C1 segment of cervical spinal cord (tissue), 14 donors: ENCODE results near the gene MT1E.
"Not testable (repeated sequence)": the region's sequence is repeated elsewhere in the genome, so short reads cannot be mapped to it uniquely, and the experiment has no call there.

Experiments
- DNase-seq, 14 donors: peaks; one replicate each; lab custom pipeline; 2025; lab: John Stamatoyannopoulos, UW

Gene MT1E

GRCh38 chr16:56643833-56644232 lies 18.3 kb downstream of the MT1E start:
- DNase-seq: no peak

- DNase-seq: no peak
Observed at GRCh38 chr16:56645311-56645710, 19.7 kb downstream of the MT1E start.

DNA sequence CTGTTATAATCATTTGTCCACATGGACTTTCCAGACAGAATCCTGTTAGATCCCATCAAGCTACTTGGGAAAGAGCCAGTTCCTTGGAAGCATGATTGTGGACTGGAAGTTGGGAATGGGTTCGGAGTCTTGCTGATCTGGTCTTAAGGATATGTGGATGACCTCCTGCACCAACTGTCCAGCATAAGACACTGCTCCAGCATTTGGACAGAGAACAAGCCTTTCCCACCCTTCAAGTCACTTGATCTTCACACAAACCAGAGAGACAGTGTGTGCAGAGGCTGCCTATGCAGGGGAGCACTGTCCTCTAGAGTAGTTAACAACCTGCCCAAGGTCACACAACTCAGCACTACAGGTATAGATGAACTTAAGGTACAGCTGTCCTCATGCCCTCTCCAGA lies 20.3 kb downstream of the MT1E start:
- DNase-seq: no peak

DNA sequence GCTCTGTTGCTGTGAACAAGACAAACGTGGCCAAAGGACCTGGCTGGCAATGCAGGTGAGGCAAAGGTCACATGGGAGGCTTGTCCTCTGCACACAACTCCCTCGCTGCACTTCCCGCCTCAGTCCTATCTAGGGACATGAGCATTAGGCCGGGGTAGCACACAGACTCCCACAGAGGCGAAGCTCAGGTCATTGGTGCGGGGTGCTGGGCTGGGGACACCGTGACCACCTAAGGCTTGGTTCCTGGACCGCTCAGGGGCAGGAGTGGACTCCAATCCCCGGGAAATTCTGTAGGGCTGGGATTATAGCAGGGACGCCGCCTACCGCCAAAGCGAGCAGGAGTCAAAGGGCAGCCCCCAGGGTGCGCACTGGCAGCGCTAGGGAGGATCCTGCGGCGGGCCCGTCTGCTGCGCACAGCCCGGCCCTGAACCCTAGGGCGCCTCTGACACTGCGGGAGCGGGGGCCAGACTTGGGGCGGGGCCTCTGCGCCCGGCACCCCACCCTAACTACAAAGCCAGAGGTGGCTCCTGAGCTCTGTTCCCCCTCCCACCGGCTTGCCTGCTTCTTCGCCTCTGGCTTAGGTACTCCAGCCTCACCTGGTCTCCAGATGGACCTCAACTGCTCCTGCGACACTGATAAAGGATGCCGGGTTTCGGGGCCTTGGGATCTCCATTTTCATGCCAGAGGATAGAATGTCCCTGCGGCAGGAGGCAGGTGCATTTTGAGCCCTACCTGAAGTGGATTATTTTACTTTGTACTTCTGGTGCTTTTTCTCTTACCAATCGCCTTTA lies 22.3 kb downstream of the MT1E start:
- no peak for DNase-seq

- DNase-seq: no peak
Observed at GRCh38 chr16:56649271-56649670, 23.7 kb downstream of the MT1E start.

- DNase-seq: no peak
Observed at GRCh38 chr16:56649820-56650219, 24.2 kb downstream of the MT1E start.

DNA sequence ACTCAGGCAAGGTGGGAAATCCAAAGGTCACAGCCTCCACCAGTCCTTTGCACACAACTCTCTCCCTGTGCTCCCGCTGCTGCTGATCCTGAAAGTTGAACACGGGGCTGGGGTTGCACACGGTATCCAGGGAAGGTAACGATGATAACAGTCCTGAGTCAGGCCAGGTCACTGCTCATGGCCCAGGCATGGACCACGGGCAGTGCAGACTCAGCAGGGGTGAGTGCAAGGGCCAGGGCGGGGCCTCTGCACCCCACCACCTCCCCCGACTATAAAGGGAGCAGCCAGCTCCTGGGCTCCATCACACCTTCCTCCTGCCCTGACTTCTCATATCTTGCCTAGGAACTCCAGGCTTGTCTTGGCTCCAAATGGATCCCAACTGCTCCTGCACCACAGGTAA lies 26.0 kb downstream of the MT1E start, which contains the start of gene MT1B:
TSS of gene MT1B (plus strand) at position 301 of the 400 bp plus-strand sequence. CDS start at position 369, 68 bp downstream.
- no peak for DNase-seq

GRCh38 chr16:56652600-56652999 lies 27.0 kb downstream of the MT1E start:
- DNase-seq: no peak

DNA sequence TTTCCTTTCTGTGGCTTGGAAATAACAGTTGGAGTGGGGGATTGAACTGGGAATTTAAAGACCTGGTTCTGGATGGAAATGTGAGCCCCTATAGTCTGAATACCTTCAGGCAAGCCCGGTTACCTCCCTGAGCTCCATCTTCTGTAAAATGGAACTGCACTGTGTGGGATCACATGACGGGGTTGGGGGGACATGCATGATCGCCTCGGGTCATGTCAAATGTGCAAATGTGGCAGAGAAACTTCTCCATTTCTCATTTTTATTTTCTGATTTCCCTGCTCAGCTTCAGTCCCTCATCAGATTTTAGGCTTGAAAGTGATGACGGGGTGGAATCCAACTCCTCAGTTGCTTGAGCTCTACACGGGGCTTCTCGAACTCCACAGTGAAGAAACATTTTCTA lies 27.6 kb downstream of the MT1E start:
- DNase-seq: no peak

- peak in 10 of 14 donors; percentile 15 to 90 (median 36) for DNase-seq
Observed at GRCh38 chr16:56657555-56658326, 32.2 kb downstream of the MT1E start, which contains the start of gene MT1F. Gene MT1F, plus strand, starts transcription at chr16:56657959. Its CDS starts 100 bp downstream, at chr16:56658059.

DNA sequence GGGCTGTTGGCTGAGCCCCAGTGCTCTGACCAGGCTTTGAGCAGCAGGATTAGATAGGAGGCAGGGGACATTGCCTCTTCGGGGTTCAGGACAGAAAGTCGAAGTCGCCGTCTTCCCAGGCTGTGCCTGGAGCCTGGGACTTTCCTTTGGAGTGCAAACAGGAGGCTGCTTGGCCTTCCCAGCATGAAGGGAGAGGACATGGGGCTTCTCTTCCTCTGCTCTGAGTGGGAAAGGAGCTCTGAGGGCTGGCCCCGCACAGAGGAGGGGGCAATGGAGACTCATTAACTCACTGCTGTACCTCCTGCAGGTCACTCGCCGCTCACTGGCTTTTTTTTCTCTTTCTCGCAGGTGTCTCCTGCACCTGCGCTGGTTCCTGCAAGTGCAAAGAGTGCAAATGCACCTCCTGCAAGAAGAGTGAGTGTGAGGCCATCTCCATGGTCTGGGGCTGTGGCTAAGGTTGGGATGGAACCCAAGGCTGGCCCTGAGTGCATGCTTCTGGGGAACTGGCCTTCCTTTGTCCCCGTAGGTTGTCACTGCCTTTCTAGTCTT lies 32.8 kb downstream of the MT1E start:
- DNase-seq: no peak

GRCh38 chr16:56662357-56663354 lies 37.1 kb downstream of the MT1E start:
- DNase-seq: no peak

DNA sequence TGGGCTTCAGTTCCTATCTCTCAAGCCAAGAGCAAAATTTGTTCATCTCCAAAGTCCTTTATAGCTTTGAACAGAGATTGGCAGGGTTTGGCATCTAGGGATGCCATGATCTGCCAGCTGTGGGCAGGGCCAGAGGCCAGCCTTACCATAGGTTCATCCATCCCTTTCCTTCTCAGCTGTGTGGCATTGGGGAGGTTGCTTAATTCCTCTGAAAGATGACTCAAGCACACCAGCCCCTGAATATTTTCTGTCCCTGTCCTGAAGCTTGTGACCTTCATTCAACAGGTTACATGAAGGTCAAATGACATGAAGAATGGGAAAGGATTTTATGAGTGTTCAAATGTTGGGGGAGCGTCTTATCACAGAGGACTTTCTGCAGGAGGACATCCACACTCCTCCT lies 38.9 kb downstream of the MT1E start:
- DNase-seq: no peak

DNA sequence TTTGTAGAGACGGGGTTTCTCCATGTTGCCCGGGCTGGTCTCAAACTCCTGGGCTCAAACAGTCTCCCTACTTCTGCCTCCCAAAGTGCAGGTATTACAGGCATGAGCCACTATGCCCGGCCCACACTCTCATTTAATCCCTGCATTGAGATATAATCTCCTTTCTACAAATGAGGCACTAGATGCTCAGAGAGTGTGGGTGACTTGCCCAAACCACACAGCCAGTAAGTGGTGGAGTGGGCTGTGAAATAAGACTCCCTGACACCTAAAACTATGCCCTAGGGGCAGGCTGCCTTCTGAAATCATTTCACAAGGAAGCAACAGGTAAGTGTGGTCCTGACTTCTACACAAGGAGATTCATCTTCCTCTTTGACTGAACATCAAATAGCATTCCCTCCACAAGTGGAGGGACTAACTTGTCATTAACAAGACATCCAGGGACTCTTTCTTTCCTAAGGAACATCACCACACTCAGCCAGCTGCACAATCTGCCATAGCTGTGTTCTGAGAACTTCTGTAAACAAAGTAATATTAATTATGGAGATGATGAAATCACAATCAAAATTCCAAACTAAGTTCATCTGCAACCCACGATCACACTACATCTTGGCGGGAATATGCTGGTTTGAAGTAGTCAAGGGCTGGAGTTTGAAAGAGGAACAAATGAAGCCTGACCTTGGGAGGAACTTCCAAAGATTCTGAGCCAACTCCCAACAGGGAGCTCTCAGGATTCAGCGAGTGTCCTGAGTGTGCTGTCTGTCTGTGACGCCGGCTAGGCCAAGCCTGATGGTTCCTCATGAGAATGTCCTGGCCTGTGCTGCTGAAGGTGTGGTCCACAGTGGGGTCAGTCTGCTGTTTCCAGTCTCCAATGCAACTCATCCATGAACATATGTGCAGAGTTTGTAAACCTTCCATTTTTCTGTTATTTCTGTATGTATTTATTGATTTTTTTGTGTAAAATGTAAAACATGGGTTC lies 40.0 kb downstream of the MT1E start:
- not testable (repeated sequence) for DNase-seq

DNA sequence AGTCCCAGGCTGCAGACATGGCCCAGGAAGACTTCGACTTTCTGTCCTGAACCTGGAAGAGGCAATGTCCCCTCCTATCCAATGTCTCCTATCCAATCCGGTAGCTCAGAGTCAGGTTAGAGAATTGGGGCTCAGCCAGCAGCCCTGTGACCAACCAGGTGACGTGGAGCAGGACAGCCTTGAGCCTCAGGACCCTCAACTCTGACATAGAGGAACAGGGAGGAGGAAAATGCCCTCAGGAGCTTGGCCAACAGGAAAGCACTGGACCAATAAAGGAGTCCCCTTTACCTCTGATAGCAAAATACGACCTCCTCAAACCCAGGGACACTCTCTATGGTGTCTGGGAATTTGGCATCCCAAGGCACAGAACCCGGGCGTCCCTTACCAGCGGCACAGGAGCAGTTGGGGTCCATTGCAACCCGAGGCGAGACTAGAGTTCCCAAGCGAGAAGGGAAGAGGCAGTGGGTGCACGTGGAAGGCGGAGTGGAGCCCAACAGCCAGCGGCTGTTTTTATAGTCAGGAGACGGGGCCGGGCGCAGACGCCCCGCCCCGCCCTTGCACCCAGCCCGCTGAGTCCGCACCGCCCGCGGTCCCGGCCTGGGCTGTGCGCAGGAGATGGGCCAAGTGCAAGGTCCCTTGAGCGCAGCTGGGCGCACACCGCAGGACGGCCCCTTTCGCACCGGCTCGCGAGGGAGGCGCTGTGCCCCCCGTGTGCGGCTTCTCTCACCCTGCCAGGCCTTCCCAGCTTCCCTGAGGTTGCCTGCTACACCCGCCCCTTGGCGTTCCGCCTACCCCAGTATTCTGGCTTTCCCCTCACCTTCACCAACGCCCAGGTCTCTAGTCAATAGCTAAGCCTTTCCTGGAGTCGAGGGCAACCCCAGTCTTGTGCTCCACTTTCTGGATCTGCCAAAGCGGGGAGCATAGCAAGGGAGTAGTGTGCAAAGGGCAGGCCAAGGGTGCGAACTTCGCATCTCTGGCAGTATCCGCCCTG lies 42.3 kb downstream of the MT1E start, which contains the start of gene MT1G:
TSS of gene MT1G (minus strand) at position 485 of the 991 bp plus-strand sequence. CDS start at position 413, 72 bp downstream.
- DNase-seq: peak in 3 of 14 donors; percentile 14 to 21 (median 21)

- DNase-seq: no peak
Observed at GRCh38 chr16:56669005-56669839, 43.6 kb downstream of the MT1E start, which contains the start of gene MT1H. Gene MT1H, plus strand, starts transcription at chr16:56669814. Its CDS starts 71 bp downstream, at chr16:56669885.

DNA sequence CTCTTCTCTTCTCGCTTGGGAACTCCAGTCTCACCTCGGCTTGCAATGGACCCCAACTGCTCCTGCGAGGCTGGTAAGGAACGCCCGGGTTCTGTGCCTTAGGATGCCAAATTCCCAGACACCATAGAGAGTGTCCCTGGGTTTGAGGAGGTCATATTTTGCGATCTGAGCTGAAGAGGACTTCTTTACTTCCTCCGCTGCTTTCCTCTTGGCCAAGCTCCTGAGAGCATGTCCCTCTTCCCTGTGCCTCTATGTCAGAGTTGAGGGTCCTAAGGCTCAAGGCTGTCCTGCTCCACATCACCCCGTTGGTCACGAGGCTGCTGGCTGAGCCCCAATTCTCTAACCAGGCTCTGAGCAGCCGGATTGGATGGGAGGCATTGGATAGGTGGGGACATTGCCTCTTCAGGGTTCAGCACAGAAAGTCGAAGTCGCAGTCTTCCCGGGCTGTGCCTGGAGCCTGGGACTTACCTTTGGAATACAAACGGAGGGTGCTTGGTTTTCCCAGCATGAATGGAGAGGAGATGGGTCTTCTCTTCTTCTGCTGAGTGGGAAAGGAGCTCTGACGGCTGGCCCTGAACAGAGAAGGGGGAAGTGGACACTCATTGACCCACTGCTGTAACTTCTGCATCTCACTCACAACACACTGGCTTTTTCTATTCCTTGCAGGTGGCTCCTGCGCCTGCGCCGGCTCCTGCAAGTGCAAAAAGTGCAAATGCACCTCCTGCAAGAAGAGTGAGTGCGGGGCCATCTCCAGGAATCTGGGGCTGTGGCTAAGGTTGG lies 44.4 kb downstream of the MT1E start:
- no peak for DNase-seq
